H1 (cell line): ENCODE measurements around the gene CTU1. TPM values are rescaled to one million over a fixed set of nuclear protein-coding genes. Genes with fewer than 3 reads are reported as not detected.

Experiments used
- HDAC2 ChIP-seq, 2 experiments: fragments of 300-600 bp in 1 of 2; sonication (generic) in 1 of 2; IDR thresholded peaks; 2 replicates each; pipeline ENCODE4 v1.6.1; 2011 to 2012; ENCODE audit warnings: low read depth in 2 of 2, low read length in 2 of 2, mild to moderate bottlenecking in 2 of 2, moderate library complexity in 2 of 2, borderline replicate concordance in 1 of 2, inconsistent platforms in 1 of 2
- KDM1A ChIP-seq: fragments of 200-600, 300-600 bp; sonication (generic); IDR thresholded peaks from 2 replicates; pipeline ENCODE4 v1.7.1; 2016; ENCODE audit warnings: mild to moderate bottlenecking, low read length, borderline replicate concordance
- polyA plus RNA-seq, 7 experiments: library from polyadenylated mRNA; depleted of rRNA in 3 of 7; stranded (reverse) in 5 of 7; unstranded in 2 of 7; fragments of >200 nt in 5 of 7; fragments of 200-250 nt in 2 of 7; gene quantifications; 1 replicate in 5 of 7; 2 replicates in 1 of 7; 4 replicates in 1 of 7; pipeline versions ENCODE4 v1.2.1 to v1.2.3, GENCODE V29; 2011 to 2013; ENCODE audit warnings: missing spikeins in 2 of 7, mixed read lengths in 2 of 7
- total RNA-seq: library from RNA; stranded (reverse); fragmentation: NEBNext Ultra II Directional; extraction: Animal tissue kit (Norgen Biotek cat#: 25700); gene quantifications from 2 replicates; pipeline ENCODE4 v1.2.1, GENCODE V29; 2021

The CTU1 gene
- total and polyA plus RNA-seq, 2 of the 8 experiments (the other 6 are each of a cell fraction or from before 2014, with no cell fraction given): 4.6 to 7.2 TPM

DNA sequence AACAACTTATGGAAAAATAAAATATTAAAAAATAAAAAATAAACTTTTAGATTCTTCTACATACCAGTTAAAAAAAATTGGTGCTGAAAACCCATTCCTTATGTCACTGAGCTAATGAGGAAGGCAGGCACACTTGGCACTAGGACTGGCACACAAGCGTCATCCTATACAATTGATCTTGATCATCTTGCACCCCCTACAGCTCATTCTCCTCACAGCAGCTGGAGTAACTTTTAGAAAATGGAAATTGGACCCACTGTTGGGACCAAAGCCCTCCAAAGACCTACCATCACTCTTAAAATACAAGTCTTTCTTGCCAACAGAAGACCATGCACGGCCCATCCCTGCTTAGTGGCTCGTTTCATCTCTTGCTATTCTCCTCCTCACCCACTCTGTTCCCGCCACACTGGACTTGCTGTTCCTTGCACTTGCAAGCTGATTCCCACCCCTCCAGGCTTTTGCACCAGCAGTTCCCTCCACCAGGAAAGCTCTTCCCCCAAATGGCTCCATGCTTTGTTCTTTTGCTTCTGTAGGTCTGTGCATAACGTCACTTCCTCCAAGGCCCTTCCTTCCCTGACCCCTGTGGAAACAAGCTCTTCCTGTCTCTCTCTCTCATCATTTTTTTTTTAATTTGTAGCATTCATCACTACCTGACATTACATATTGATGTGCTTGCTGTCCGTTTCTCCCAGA, 11.6 kb downstream of the CTU1 start (continued):
- TF ChIP-seq KDM1A: no peak
- no peak for TF ChIP-seq HDAC2 (IDR thresholded peaks at IDR 0.05; ENCODE audit: borderline replicate concordance in 1 of 2, low read depth in 2 of 2, low read length in 2 of 2)
